Fibroblast of lung (primary cell): ENCODE measurements around the gene FBN3. TPM values are rescaled to one million over a fixed set of nuclear protein-coding genes. Genes with fewer than 3 reads are reported as not detected.

Experiments
- DNase-seq, 2 donors: peaks; one replicate each; pipeline versions ENCODE4 v3.0.0 to v3.0.0-alpha.2; 2010; ENCODE audit warnings: low read depth in 2 of 2
- H2AFZ ChIP-seq: 2 replicates; pipeline ENCODE4 v1.5.1; 2012; ENCODE audit warnings: low read length, control low read depth, inconsistent platforms
- H3K27ac ChIP-seq: 2 replicates; pipeline ENCODE4 v1.5.1; 2011; ENCODE audit warnings: low read length, control low read depth; ENCODE audit not compliant: insufficient read depth
- H3K27me3 ChIP-seq: 2 replicates; pipeline ENCODE4 v1.5.1; 2011; ENCODE audit warnings: mild to moderate bottlenecking, low read length; ENCODE audit not compliant: control insufficient read depth, insufficient read depth
- H3K36me3 ChIP-seq: 2 replicates; pipeline ENCODE4 v1.5.1; 2011; ENCODE audit warnings: low read length; ENCODE audit not compliant: control insufficient read depth, insufficient read depth
- H3K4me1 ChIP-seq: 2 replicates; pipeline ENCODE4 v1.5.1; 2011; ENCODE audit warnings: low read length; ENCODE audit not compliant: control insufficient read depth, insufficient read depth; ENCODE audit errors: extremely low read depth
- H3K4me2 ChIP-seq: 2 replicates; pipeline ENCODE4 v1.5.1; 2011; ENCODE audit warnings: low read length, control low read depth; ENCODE audit not compliant: insufficient read depth; ENCODE audit errors: extremely low read depth
- H3K4me3 ChIP-seq, 4 experiments: fragments of 200-600 bp in 1 of 4; sonication (generic) in 1 of 4; replicated peaks in 1 of 4; 2 replicates each; pipeline ENCODE4 v1.5.1; 2011 to 2016; ENCODE audit warnings: low read length in 4 of 4, low read depth in 3 of 4, mild to moderate bottlenecking in 3 of 4, control low read depth in 2 of 4, inconsistent platforms in 1 of 4, mixed read lengths in 1 of 4; ENCODE audit not compliant: insufficient read depth in 1 of 4; ENCODE audit errors: control extremely low read depth in 1 of 4
- H3K79me2 ChIP-seq: 2 replicates; pipeline ENCODE4 v1.5.1; 2012; ENCODE audit warnings: mild to moderate bottlenecking, low read length, inconsistent platforms; ENCODE audit not compliant: control insufficient read depth, insufficient read depth
- H3K9ac ChIP-seq: 2 replicates; pipeline ENCODE4 v1.5.1; 2011; ENCODE audit warnings: mild to moderate bottlenecking, low read length, control low read depth; ENCODE audit not compliant: insufficient read depth
- H3K9me3 ChIP-seq: 2 replicates; pipeline ENCODE4 v1.5.1; 2012; ENCODE audit warnings: low read depth, low read length; ENCODE audit not compliant: control insufficient read depth, insufficient read depth
- H4K20me1 ChIP-seq: 2 replicates; pipeline ENCODE4 v1.5.1; 2011; ENCODE audit warnings: low read length; ENCODE audit not compliant: control insufficient read depth, insufficient read depth; ENCODE audit errors: extremely low read depth
- CTCF ChIP-seq, 2 donors: IDR thresholded peaks in 1 of 2; conservative IDR thresholded peaks in 1 of 2; 1 replicate in 1 of 2; 2 replicates in 1 of 2; pipeline ENCODE4 v1.5.1; 2011 to 2012; ENCODE audit warnings: low read length in 2 of 2, control low read depth in 1 of 2, inconsistent platforms in 1 of 2, low read depth in 1 of 2, mild to moderate bottlenecking in 1 of 2
- EZH2 ChIP-seq: IDR thresholded peaks from 2 replicates; pipeline ENCODE4 v1.5.1; 2012; ENCODE audit warnings: low read length, control low read depth, mild to moderate bottlenecking; ENCODE audit errors: missing control alignments
- polyA plus RNA-seq, 2 donors: library from polyadenylated mRNA; depleted of rRNA in 1 of 2; stranded (reverse) in 1 of 2; unstranded in 1 of 2; fragments of >200 nt; gene quantifications; 2 replicates each; pipeline ENCODE4 v1.2.1, GENCODE V29; 2011 to 2012; ENCODE audit warnings: missing spikeins in 1 of 2
- total RNA-seq: library from RNA; depleted of rRNA; stranded (reverse); fragments of >200 nt; gene quantifications from 2 replicates; pipeline ENCODE4 v1.2.1, GENCODE V29; 2014

FBN3 gene
- total and polyA plus RNA-seq, 2 donors (not counting 1 experiment from before 2014, with no cell fraction given), result under 0.01 TPM; not detected in 1

DNA sequence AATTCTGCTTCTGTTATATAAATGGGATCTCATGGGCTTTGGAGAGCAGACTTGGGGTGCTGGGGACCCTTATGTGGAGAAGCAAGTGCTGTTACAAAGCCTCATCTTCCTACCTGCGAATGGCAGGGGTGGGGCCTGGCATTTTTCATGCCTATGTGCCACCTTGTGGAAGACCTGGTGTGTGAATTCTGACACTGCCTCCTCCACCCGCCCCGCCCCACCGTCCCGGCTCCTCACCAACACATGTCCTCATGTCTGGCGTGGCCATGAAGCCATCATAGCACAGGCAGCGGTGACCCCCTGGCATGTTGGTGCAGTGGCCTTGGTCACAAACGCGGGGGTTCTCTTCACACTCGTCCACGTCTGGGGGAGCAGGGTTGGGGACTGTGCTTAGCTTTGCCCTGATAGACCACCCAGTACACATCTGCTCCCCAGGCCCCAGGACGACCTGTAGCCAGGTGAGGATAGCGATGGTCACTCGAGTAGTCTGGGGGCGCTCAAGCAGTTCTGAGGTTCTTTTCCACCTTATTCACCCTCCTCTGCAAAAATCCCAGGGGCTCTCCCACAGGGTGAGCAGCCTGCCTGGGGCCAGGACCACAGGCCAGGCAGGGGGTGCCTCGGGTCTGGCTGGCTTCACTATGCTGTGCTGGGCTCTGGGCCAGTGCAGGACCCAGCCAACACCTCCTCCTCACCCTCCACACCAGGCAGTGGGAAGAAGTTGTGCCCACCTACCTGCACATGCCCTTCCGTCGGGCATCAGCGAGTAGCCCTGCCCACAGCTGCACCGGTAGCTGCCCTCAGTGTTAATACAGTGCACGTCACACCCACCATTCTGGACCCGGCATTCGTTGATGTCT lies 32.7 kb downstream of the FBN3 start:
- H3K36me3 ChIP-seq, result no peaks in the 10 kb centered on the region
- TF ChIP-seq EZH2 (no peak), CTCF (conservative IDR thresholded peaks at IDR 0.05 in 1 of 2, IDR thresholded peaks at IDR 0.05 in 1 of 2; ENCODE audit: low read depth in 1 of 2, low read length in 2 of 2) (no peak)
- no peak overlapping the region for H2AFZ ChIP-seq
- H3K4me1 ChIP-seq, result no peaks in the 10 kb centered on the region
- no peaks in the 10 kb centered on the region for H3K27me3 ChIP-seq
- DNase-seq, result no peak
- H3K27ac ChIP-seq, result no peak overlapping the region
- H3K4me2 ChIP-seq, result no peak overlapping the region
- no peaks in the 10 kb centered on the region for H4K20me1 ChIP-seq
- H3K9ac ChIP-seq, result no peak overlapping the region
- no peak overlapping the region for H3K4me3 ChIP-seq
- no peaks in the 10 kb centered on the region for H3K9me3 ChIP-seq
- no peaks in the 10 kb centered on the region for H3K79me2 ChIP-seq

- Histone ChIP-seq H3K36me3 (no peaks in the 10 kb centered on the region), H2AFZ (no peak overlapping the region), H3K9ac (no peak overlapping the region), H3K4me1 (no peaks in the 10 kb centered on the region), H4K20me1 (no peaks in the 10 kb centered on the region), H3K4me2 (no peak overlapping the region), H3K9me3 (no peaks in the 10 kb centered on the region), H3K27me3 (no peaks in the 10 kb centered on the region), H3K27ac (no peak overlapping the region), H3K79me2 (no peaks in the 10 kb centered on the region), H3K4me3 (no peak overlapping the region)
- no peak for DNase-seq
- TF ChIP-seq CTCF (conservative IDR thresholded peaks at IDR 0.05 in 1 of 2, IDR thresholded peaks at IDR 0.05 in 1 of 2; ENCODE audit: low read depth in 1 of 2, low read length in 2 of 2) (no peak), EZH2 (no peak)
Measured at GRCh38 chr19:8115805-8116396, 33.5 kb downstream of the FBN3 start.

DNA sequence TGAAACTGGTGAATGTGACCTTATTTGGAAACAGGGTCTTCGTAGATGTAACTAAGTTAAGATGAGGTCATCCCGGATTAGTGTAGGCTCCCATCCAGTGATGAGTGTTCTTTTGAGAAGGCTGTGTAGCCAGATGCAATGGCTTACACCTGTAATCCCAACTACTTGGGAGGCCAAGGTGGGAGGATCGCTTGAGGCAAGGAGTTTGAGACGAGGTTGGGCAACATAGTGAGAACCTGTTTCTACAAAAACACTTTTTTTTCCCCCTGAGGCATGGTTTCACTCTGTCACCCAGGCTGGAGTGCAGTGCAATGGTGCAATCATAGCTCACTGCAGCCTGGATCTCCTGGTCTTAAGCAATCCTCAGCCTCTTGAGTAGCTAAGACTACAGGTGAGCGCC lies 36.4 kb downstream of the FBN3 start:
- no peak for TF ChIP-seq CTCF (conservative IDR thresholded peaks at IDR 0.05 in 1 of 2, IDR thresholded peaks at IDR 0.05 in 1 of 2; ENCODE audit: low read depth in 1 of 2, low read length in 2 of 2)
- no peak for TF ChIP-seq EZH2
- no peak overlapping the region for H3K27ac ChIP-seq
- H3K4me3 ChIP-seq, result no peak overlapping the region
- DNase-seq, result no peak
- H3K27me3 ChIP-seq, result no peaks in the 10 kb centered on the region
- no peaks in the 10 kb centered on the region for H3K4me1 ChIP-seq
- no peaks in the 10 kb centered on the region for H3K79me2 ChIP-seq
- no peaks in the 10 kb centered on the region for H3K36me3 ChIP-seq
- no peaks in the 10 kb centered on the region for H3K9me3 ChIP-seq
- no peak overlapping the region for H2AFZ ChIP-seq
- H3K4me2 ChIP-seq, result no peak overlapping the region
- H3K9ac ChIP-seq, result no peak overlapping the region
- H4K20me1 ChIP-seq, result no peaks in the 10 kb centered on the region
